HG02610 (cell line): ENCODE results near the gene PAFAH1B1.
"Not testable (repeated sequence)": the region's sequence is repeated elsewhere in the genome, so short reads cannot be mapped to it uniquely, and the experiment has no call there.

Experiments used
- ATAC-seq: cut with Tn5 transposase; IDR thresholded peaks from one replicate; pipeline ENCODE4 v1.9.1; 2021; ENCODE audit warnings: mild to moderate bottlenecking, moderate library complexity; ENCODE audit not compliant: unreplicated experiment

PAFAH1B1 gene

DNA sequence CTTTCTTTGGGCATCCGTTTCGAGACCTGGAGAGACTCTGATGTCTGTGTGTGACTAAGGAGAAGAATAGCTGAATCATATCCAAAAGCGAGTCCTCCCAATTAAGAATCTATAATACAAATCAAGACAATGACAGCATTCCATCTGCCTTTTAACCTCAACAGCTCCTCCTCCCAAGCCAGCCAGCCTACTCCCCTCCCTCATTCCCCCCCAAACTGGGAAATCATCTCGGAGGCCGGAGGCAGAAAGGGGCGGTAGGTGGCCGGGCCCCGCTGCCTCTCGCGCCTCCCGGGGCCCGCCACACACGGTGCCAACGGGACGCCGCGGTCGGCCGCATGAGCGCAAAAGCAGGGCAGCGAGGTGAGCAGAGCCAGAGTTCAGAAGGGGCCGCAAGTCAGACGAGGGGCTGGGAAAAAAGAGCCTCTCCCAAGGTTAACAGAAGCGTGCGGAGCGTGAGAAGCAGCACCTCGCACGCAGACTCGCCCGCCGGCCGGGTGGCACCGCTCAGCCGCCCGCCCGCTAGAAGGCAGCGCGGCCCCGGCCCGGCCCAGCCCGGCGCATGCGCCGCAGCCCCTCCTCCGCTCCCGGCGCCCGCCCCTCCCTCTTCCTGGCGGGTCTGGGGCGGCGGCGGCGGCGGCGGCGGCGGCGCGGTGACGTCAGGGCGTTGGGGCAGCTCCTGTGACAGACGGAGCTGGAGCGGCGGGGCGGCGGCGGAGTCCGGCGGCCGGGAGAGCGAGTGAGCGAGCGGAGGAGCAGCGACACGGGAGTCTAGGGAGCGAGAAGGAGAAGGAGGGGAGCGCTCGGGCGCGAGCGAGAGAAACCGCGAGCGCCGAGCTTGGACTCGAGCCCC, at the start of gene PAFAH1B1:
Gene PAFAH1B1, plus strand, starts transcription at position 684 of the 850 bp plus-strand sequence. CDS start 44,635 bp downstream, outside the sequence.
- peak; percentile 81 for ATAC-seq

DNA sequence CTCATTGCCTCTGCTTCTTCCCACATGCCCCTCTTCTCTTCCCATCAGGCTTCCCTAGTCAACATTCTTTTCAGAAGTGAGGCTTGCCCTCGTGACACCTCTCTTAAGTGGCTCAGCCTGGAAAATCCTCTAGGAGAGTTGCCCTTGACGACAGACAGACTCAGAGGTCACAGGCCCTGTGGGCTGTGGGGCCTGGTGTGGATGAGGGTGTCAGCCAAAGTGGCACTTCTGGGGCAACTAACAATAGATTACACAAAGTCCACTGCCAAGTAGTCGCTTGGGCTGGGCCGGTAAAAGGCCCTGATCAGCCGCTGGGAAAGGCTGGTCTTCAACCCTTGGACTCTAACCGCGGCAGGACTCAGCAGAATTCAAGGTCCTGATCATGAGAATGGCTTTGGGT, 48.1 kb upstream of the PAFAH1B1 start:
- no peak for ATAC-seq

DNA sequence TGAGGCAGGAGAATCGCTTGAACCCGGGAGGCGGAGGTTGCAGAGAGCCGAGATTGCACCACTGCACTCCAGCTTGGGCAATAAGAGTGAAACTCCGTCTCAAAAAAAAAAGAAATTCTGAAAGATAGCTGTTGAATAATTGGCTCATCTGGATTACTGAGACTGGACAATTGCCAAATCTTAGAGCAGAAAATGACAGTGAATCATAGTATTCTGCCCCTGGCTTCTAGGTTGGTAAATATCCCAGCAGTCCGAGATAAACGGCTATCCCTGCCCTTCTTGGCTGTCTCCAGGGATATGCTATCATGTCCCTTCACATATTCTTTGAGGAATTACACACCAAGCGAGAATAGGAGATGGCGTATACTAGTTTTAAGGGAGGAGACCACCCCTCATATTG, 46.3 kb upstream of the PAFAH1B1 start:
- no peak for ATAC-seq

DNA sequence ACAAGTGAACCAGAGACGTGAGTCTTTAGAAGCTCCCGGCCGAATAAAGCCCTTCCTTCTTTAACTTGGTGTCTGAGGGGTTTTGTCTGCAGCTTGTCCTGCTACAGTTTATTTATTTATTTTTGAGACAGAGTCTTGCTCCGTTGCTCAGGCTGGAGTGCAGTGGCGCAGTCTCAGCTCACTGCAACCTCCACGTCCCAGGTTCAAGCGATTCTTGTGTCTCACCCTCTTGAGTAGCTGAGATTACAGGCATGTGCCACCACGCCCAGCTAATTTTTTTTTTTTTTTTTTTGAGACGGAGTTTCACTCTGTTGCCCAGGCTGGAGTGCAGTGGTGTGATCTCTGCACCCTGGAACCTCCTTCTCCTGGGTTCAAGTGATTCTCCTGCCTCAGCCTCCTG, 45.4 kb upstream of the PAFAH1B1 start:
- ATAC-seq = not testable (repeated sequence)

DNA sequence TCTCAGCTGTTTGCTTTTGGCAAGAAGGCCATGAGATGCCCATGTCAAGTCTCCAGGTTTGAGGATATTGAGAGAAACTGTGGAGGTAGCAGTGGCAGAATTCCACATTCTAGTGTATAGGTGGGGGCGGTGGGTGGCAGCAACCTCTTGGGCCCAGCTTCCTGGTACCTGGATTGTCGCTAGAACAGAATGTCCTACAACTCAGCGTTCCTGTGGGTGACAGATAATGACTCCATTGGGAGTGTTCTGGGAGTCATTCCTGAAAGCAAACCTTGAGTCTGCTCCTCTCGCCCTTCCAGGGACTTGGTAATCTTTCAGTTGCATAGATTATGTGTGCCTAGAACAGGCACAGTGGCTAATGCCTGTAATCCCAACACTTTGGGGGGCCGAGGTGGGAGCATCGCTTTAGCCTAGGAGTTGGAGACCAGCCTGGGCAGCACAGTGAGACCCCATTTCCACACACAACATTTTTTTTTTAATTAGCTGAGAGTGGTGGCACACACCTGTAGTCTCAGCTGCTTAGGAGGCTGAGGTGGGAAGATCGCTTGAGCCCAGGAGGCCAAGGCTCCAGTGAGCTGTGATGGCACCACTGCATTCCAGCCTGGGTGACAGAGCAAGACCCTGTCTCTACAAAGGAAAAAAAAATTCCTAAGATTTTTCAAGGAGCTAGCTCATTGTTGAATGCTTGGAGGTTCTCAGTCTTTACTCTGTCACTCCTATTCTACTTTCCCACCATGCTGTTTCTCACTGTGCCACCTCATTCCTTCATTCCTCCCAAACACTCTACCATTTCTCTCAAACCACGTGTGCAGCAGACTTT, 43.9 kb upstream of the PAFAH1B1 start:
- no peak for ATAC-seq

DNA sequence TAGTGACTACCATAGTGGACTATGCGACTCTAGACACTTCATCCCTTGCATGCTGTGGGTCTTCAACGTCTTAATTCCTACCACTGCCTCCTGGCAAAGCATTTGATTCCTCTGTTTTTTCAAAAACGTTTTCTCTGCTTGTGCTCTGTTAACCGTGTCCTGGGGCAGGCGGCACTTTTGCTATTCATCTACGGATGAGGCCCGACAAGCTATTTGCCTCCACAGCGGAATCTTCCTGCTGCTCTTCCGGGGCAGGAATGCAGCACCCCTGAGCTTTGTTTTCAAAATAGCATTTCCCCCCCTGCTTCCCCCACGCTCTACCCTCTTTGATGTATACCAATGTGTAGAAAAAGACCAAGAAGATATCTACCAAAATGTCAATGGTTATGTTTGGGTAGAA, 42.0 kb upstream of the PAFAH1B1 start:
- ATAC-seq = no peak

DNA sequence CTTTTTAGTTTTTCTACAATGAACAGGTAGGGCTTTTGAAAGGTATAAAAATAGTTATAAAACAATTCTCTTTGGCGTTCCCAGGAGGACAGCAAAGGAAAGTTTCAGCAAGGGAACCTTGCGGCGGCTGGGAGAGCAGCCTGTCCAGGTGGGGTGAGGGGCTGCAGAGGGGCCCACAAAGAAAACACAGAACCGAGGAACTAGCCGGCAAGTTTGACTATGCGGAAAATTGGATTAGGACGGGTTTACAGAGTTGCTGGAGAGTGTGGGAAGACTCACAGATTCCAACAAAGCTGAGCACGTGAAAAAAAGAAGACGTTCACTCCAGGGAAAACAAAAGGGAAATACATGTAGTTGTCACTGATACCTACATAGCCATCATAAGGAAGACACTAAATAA, 41.5 kb upstream of the PAFAH1B1 start:
- ATAC-seq = no peak

DNA sequence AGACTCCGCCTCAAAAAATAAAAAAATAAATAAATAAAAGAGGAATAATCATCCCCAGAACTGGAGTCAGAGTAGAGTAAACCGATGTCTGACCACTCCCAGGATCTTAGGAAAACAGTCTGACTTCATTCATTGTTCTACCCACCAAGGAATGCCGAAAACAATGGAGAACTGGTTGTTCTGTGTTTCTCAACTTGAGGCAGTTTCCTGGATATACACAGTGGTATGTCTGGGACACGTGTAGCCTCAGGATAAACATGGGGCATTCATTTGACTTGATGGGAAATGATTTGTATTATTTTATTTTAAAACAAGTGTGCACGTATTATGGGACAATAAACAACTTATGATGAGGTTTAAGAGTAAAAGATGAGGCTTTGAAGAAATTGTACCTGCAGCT, 32.8 kb upstream of the PAFAH1B1 start:
- ATAC-seq = no peak

DNA sequence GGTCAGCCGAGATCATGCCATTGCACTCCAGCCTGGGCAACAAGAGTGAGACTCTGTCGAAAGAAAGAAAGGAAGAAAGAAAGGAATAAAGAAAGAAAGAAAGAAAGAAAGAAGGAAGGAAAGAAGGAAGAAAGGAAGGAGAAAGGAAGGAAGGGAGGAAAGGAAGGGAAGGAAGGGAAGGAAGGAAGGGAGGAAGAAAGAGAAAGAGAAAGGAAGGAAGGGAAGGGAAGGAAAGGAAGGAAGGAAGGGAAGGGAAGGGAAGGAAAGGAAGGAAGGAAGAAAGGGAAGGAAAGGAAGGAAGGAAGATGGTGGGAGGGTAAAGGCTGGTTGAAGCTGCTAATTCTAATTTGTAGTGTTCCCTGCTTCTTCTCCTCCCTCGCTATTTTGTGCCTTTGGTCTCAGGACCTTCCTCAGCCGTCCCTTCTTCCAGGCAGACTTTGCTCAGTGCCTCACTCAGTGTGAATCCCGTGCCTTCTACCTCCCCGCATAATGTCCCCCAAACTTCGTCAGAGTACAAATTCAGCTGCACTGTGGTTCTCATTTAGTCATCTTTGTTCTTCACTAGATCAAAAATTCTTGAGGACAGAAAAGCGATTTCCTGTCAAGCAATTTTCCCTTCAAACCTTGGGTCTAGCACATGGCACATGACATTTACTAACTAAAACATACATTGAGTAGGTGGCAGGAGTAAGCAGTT, 31.1 kb upstream of the PAFAH1B1 start:
- ATAC-seq = no peak

DNA sequence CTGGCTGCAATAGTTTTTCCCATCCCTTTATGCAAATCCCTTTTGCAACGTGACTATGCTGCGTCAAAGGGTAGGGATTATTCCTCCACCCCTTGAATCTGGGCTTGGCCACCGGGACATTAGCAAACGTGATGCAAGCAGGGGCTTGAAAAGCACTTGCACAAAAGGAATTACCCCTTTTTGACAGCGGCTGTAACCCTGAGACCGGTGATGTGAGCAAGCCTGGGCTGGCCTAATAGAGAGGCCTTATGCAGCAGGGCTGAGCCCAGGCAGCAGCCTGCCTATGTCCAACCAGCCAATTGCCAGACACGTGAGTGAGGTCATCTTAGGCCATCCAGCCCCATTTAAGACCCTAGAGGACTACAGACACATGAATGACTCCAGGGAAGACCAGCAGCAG, 30.4 kb upstream of the PAFAH1B1 start:
- no peak for ATAC-seq

DNA sequence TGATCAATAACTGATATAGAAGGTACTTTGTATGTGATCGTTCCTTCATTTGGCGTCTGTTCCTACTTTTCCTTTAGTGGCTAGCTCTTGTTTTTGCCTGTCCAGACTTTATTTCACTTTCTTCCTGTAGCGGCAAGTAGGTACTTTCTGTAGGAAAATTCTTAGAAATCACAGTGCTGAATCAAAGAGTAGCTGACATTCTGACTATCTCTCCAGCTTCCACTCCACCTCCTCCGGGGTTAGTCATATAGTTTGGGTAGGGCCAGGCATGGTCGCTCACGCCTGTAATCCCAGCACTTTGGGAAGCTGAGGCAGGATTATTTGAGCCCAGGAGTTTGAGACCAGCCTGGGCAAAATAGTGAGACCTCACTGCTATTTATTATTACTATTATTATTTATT, 29.9 kb upstream of the PAFAH1B1 start:
- no peak for ATAC-seq

DNA sequence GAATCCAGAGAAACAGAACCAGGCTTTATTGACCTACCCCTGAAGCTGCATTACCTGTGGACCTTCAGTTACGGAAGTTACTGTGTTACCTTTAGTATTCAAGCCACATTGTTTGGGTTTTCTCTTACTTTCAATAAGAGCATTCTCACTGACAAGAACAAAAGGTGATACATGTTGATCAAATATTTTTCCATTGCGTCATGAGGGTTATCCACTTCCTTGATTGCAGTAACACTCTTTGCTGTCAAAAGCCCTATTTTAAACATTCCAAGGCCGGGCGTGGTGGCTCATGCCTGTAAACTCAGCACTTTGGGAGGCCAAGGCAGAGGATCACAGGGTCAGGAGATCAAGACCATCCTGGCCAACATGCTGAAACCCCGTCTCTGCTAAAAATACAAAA, 28.6 kb upstream of the PAFAH1B1 start:
- ATAC-seq = no peak

DNA sequence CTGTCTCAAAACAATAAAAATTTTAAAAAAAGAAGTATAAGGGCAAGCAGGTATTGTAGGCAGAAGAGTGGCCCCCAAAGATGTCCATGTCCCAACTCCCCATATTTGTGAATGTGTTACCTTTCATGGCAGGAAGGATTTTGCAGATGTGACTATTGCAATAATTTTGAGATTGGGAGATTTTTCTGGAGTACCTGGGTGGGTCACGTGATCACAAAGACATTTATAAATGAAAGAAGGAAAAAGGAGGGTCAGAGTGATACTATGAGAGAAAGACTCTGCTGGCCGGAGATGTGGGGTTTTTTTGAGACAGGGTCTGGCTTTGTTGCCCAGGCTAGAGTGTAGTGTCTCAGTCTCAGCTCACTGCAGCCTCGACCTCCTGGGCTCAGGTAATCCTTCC, 27.4 kb upstream of the PAFAH1B1 start:
- no peak for ATAC-seq

DNA sequence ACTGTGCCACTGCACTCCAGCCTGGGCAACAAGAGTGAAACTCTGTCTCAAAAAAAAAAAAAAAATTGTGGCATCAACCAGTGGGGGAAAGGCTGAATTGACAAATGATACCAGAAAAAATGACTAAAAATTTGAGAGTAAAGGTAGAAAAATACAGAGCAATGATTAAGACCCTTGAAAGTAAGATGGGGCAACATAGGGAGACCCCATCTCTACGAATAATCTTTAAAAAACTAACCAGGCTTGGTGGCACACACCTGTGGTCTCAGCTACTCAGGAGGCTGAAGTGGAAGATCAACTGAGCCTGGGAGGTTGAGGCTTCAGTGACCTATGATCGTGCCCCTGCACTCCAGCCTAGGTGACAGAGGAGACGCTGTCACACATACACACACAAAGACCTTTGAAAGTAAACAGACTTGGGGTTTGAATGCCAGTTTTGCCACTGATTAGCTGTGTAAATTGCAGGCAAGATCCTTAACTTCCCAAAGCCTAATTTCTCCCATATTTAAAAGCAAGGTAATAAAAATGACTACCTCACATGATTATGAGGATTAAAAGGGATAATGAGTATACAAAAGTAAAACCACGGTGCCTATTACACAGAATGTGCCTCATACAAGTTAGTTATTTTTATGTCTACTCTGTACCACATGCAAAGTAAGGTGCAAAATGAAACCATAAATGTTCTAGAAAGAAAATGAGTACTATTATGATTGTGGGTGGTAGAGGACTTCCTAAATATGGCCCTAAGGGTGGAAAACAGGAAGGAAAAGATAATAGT, 21.7 kb upstream of the PAFAH1B1 start:
- peak; percentile 75 for ATAC-seq

DNA sequence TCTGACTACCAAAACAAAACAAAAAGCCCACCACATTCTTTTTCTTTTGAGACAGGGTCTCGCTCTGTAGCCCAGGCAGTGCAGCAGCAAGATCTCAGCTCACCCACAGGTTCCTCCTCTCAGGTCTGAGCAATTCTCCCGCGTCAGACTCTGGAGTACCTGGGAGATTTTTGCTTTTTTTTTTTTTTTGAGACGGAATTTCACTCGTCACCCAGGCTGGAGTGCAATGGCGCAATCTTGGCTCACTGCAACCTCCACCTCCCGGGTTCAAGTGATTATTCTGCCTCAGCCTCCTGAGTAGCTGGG, 21.2 kb upstream of the PAFAH1B1 start:
- not testable (repeated sequence) for ATAC-seq

DNA sequence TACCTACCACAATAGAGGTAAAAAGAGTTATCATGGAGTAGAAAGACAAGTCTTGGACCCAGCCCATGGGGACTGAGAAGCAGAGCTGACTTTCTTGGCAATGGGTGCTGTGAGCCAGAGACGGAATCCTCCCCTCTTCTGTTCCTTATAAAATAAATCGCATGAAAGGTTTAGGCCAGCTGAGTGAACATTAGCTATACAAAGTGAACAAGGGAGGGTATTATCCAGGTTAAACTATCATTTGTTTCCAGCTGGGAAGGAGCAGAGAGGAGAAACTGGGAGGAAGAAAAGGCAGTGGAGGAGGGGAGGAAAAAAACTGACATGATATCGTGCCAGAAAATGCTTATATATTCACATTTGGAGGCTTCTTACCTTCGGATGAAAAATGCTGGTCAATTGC, 13.3 kb upstream of the PAFAH1B1 start:
- ATAC-seq = no peak

DNA sequence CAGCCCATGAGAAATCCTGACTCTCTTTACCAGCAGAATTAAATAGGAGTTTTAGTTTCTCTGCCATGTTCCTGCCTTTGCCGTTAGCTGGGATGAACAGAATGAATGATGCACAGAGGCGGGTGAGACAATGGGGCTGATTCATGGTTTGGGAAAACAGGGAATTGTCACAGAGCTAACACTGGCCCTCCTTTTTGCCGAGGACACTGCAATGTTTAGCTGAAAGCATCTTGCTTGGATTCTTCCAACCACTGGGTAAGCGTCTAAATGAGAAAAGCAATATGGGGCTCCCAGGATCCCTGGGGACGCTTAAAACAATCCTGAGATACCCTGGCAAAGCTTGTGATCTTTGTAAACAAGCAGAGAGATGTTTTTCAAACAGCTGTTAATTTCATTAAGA, 12.8 kb upstream of the PAFAH1B1 start:
- no peak for ATAC-seq

DNA sequence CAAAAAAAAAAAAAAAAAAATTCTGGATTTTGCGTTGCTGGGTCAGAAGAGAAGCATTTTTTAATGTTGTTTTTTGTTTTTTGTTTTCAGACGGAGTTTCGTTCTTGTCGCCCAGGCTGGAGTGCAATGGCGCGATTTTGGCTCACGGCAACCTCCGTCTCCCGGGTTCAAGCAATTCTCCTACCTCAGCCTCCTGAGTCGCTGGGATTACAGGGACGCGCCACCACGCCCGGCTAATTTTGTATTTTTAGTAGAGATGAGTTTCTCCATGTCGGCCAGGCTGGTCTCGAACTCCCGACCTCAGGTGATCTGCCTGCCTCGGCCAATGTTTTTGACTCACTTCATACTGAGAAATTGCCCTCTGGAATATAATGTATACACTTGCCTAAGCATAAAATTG, 11.0 kb upstream of the PAFAH1B1 start:
- ATAC-seq = no peak

DNA sequence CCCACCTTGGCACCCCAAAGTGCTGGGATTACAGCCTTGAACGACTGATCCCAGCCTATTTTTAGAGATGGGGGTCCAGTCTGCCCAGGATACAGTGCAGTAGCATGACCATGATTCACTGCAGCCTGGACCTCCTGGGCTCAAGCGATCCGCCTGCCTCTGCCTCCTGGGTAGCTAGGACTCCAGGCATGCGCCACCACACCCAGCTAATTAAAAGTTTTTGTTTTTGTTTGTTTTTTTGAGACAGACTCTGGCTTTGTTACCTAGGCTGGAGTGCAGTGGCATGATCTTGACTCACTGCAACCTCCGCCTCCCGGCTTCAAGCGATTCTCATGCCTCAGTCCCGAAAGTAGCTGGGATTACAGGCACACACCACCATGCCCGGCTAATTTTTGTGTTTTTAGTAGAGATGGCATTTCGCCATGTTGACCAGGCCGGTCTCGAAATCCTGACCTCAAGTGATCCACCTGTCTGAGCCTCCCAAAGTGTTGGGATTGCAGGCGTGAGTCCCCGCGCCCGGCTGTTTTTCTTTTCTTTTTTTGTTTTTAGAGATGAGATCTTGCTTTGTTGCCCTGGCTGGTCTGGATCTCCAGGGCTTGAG, 2.3 kb upstream of the PAFAH1B1 start:
- ATAC-seq = no peak
